ENCODE results near the gene CTSL. TPM values are rescaled to one million over a fixed set of nuclear protein-coding genes. Genes with fewer than 3 reads are reported as not detected.
"Not testable (repeated sequence)": the region's sequence is repeated elsewhere in the genome, so short reads cannot be mapped to it uniquely, and the experiment has no call there.

CTSL gene
- total RNA-seq, 1 donor from 2014 or later: 38.6 TPM

DNA sequence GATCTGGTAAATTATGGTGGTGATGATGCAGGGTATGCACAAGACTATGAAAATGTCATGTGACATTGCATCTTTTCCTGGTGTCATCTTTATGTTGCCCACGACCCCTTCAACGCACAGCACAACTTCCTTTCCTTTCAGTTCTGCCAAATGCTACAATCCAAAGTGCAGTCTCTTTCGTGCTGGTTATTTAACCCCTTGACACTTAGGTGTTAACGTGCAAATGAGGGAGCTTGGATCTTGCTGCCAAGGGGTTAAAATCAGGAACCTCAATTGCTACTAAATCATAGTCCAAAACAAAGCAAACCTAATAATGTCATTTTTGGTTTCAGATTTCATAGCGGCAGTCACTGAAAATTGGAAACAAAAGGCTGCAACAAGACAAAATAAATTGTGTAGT, 16.0 kb downstream of the CTSL start:
- Mint-ChIP-seq H3K27me3 (peaks cover 3% of the 10 kb centered on the region), H3K27ac (no peak overlapping the region), H3K4me3 (ENCODE audit: low read depth) (no peak overlapping the region), H3K4me1 (ENCODE audit: low read depth) (no peaks in the 10 kb centered on the region), H3K36me3 (ENCODE audit: insufficient read depth) (peaks cover 1% of the 10 kb centered on the region), H3K9me3 (ENCODE audit: low read depth) (peaks cover 10% of the 10 kb centered on the region)
- TF ChIP-seq, protein P1, sequence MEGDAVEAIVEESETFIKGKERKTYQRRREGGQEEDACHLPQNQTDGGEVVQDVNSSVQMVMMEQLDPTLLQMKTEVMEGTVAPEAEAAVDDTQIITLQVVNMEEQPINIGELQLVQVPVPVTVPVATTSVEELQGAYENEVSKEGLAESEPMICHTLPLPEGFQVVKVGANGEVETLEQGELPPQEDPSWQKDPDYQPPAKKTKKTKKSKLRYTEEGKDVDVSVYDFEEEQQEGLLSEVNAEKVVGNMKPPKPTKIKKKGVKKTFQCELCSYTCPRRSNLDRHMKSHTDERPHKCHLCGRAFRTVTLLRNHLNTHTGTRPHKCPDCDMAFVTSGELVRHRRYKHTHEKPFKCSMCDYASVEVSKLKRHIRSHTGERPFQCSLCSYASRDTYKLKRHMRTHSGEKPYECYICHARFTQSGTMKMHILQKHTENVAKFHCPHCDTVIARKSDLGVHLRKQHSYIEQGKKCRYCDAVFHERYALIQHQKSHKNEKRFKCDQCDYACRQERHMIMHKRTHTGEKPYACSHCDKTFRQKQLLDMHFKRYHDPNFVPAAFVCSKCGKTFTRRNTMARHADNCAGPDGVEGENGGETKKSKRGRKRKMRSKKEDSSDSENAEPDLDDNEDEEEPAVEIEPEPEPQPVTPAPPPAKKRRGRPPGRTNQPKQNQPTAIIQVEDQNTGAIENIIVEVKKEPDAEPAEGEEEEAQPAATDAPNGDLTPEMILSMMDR (IDR thresholded peaks at IDR 0.05; ENCODE audit: unreplicated experiment): no peak
- DNase-seq (ENCODE audit: low spot score, unreplicated experiment): no peak

- Mint-ChIP-seq H3K9me3 (ENCODE audit: low read depth) (peaks cover 10% of the 10 kb centered on the region), H3K27ac (no peak overlapping the region), H3K27me3 (peaks cover 3% of the 10 kb centered on the region), H3K4me3 (ENCODE audit: low read depth) (no peak overlapping the region), H3K4me1 (ENCODE audit: low read depth) (no peaks in the 10 kb centered on the region), H3K36me3 (ENCODE audit: insufficient read depth) (peaks cover 1% of the 10 kb centered on the region)
- TF ChIP-seq, protein P1 (IDR thresholded peaks at IDR 0.05; ENCODE audit: unreplicated experiment): no peak
- no peak for DNase-seq (ENCODE audit: low spot score, unreplicated experiment)
Measured at GRCh38 chr9:87742813-87743428, 17.0 kb downstream of the CTSL start.

DNA sequence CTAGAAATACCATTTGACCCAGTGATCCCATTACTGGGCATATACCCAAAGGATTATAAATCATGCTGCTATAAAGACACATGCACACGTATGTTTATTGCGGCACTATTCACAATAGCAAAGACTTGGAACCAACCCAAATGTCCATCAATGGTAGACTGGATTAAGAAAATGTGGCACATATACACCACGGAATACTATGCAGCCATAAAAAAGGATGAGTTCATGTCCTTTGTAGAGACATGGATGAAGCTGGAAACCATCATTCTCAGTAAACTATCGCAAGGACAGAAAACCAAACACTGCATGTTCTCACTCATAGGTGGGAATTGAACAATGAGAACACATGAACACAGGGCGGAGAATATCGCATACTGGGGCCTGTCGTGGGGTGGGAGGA, 18.3 kb downstream of the CTSL start:
- H3K27me3 Mint-ChIP-seq; DNase-seq (ENCODE audit: low spot score, unreplicated experiment); H3K4me1 Mint-ChIP-seq (ENCODE audit: low read depth); H3K4me3 Mint-ChIP-seq (ENCODE audit: low read depth); H3K36me3 Mint-ChIP-seq (ENCODE audit: insufficient read depth); H3K27ac Mint-ChIP-seq; H3K9me3 Mint-ChIP-seq (ENCODE audit: low read depth): not testable (repeated sequence)

DNA sequence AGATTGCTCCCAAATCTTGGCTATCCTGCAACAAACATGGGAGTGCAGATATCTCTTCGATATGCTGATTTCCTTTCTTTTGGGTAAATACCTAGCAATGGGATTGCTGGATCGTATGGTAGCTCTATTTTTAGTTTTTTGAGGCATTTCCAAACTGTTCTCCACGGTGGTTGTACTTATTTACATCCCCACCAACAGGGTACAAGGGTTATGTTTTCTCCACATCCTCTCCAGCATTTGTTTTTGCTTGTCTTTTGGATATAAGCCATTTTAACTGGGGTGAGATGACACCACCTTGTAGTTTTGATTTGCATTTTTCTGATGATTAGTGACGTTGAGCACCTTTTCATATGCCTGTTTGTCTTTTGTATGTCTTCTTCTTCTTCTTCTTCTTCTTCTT, 20.3 kb downstream of the CTSL start:
- TF ChIP-seq, protein P1 (IDR thresholded peaks at IDR 0.05; ENCODE audit: unreplicated experiment): no peak
- no peak overlapping the region for H3K27ac Mint-ChIP-seq
- peaks cover 1% of the 10 kb centered on the region for H3K36me3 Mint-ChIP-seq (ENCODE audit: insufficient read depth)
- H3K4me1 Mint-ChIP-seq (ENCODE audit: low read depth): no peaks in the 10 kb centered on the region
- peaks cover 2% of the 10 kb centered on the region for H3K27me3 Mint-ChIP-seq
- peaks cover 10% of the 10 kb centered on the region for H3K9me3 Mint-ChIP-seq (ENCODE audit: low read depth)
- no peak for DNase-seq (ENCODE audit: low spot score, unreplicated experiment)
- no peak overlapping the region for H3K4me3 Mint-ChIP-seq (ENCODE audit: low read depth)

DNA sequence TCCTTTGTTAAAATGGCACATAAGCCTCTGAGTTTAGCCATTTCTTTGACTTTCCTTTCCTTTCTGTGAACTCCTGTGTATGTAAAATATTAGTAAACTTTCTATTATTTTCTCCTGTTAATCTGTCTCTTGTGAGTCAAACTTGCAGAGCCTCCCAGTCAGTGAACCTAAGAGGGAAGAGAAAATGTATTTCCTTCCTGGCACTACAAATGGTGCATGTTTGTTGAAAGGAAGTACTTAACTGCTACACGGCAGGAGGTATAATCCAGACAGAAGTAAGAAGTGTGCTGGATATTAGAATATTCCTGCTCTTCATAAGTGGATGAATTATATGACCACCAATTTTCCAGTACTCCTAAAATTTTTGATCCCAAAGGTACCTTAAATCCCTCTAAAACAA, 23.0 kb downstream of the CTSL start:
- Mint-ChIP-seq H3K36me3 (ENCODE audit: insufficient read depth) (no peaks in the 10 kb centered on the region), H3K27ac (no peak overlapping the region), H3K9me3 (ENCODE audit: low read depth) (peaks cover 6% of the 10 kb centered on the region), H3K4me1 (ENCODE audit: low read depth) (no peaks in the 10 kb centered on the region), H3K27me3 (no peaks in the 10 kb centered on the region), H3K4me3 (ENCODE audit: low read depth) (no peak overlapping the region)
- DNase-seq (ENCODE audit: low spot score, unreplicated experiment): no peak
- TF ChIP-seq, protein P1 (IDR thresholded peaks at IDR 0.05; ENCODE audit: unreplicated experiment): no peak

DNA sequence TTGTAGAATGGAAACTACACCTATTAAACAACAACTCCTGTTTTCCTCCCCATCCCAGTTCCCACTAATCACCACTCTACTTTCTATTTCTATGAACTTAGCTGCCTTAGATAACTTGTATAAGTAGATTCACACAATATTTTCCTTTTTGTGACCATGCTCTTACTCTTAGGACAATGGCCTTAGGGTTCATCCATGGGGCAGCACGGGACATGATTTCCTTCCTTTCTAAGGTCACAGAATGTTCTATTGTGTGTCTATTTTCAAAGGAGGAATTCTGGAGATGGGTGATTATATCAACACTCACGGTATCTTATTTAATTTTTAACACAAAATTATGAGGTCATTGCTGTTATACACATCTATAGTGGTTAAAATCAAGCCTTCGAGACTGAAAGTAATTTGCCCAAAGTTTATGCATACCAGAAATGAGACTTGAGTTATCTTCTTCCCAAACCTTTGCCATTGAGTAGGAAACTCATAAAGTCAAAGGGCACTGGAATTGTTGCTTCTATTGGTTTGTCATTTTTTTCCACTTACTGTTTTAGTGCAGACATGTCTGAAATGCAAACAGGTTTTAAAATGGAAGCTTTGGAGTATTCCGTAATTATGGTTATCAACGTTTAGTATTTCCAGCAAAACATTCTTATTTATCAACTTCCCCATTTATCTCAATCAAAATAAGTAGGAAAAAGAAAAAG, 23.6 kb downstream of the CTSL start:
- H3K4me3 Mint-ChIP-seq (ENCODE audit: low read depth): no peak overlapping the region
- H3K27me3 Mint-ChIP-seq: no peaks in the 10 kb centered on the region

More for the DNA sequence above, 23.6 kb downstream of the CTSL start:
- H3K27ac Mint-ChIP-seq: no peak overlapping the region
- peaks cover 6% of the 10 kb centered on the region for H3K9me3 Mint-ChIP-seq (ENCODE audit: low read depth)
- H3K36me3 Mint-ChIP-seq (ENCODE audit: insufficient read depth): no peaks in the 10 kb centered on the region
- no peaks in the 10 kb centered on the region for H3K4me1 Mint-ChIP-seq (ENCODE audit: low read depth)
- TF ChIP-seq, protein P1 (IDR thresholded peaks at IDR 0.05; ENCODE audit: unreplicated experiment): no peak
- no peak for DNase-seq (ENCODE audit: low spot score, unreplicated experiment)

Data from progenitor cell of endocrine pancreas (in vitro differentiated cells).